NK-92 treated with Interleukin-12 subunit alpha and Interleukin-12 subunit beta, amount 100 ng/mL, for 24 hours (cell line): Measurements from ENCODE around the gene TCP11L1.
"Not testable (repeated sequence)": the region's sequence is repeated elsewhere in the genome, so short reads cannot be mapped to it uniquely, and the experiment has no call there.

Source experiments
- DNase-seq: peaks from one replicate; lab custom pipeline; 2025; lab: John Stamatoyannopoulos, UW

TCP11L1 gene

GRCh38 chr11:33029218-33029617 is 10.2 kb upstream of the TCP11L1 start:
- not testable (repeated sequence) for DNase-seq

- DNase-seq: no peak
Observed at GRCh38 chr11:33033493-33033892, 5.9 kb upstream of the TCP11L1 start.

GRCh38 chr11:33035011-33035410 is 4.4 kb upstream of the TCP11L1 start:
- DNase-seq: no peak

GRCh38 chr11:33040033-33040861 is 875 bp downstream of the TCP11L1 start:
- no peak for DNase-seq

- DNase-seq: no peak
Observed at GRCh38 chr11:33040862-33041453, 1.6 kb downstream of the TCP11L1 start.

GRCh38 chr11:33043221-33043830 is 4.0 kb downstream of the TCP11L1 start:
- no peak for DNase-seq

- DNase-seq: no peak
Observed at GRCh38 chr11:33044285-33044756, 4.9 kb downstream of the TCP11L1 start.

GRCh38 chr11:33045551-33046255 is 6.3 kb downstream of the TCP11L1 start:
- no peak for DNase-seq

GRCh38 chr11:33048701-33049100 is 9.3 kb downstream of the TCP11L1 start:
- DNase-seq: not testable (repeated sequence)

- DNase-seq: not testable (repeated sequence)
Observed at GRCh38 chr11:33049565-33050408, 10.4 kb downstream of the TCP11L1 start.

GRCh38 chr11:33052231-33052630 is 12.9 kb downstream of the TCP11L1 start:
- no peak for DNase-seq

- DNase-seq: no peak
Observed at GRCh38 chr11:33055375-33055774, 16.0 kb downstream of the TCP11L1 start.

- no peak for DNase-seq
Observed at GRCh38 chr11:33057284-33057683, 17.9 kb downstream of the TCP11L1 start.

- DNase-seq: no peak
Observed at GRCh38 chr11:33059331-33060007, 20.1 kb downstream of the TCP11L1 start.

GRCh38 chr11:33060271-33060670 is 20.9 kb downstream of the TCP11L1 start:
- DNase-seq: no peak

- no peak for DNase-seq
Observed at GRCh38 chr11:33062137-33062536, 22.8 kb downstream of the TCP11L1 start.

- DNase-seq: no peak
Observed at GRCh38 chr11:33063326-33063881, 24.0 kb downstream of the TCP11L1 start.

GRCh38 chr11:33064033-33064825 is 24.9 kb downstream of the TCP11L1 start:
- no peak for DNase-seq

GRCh38 chr11:33064866-33065265 is 25.5 kb downstream of the TCP11L1 start:
- DNase-seq: no peak
